Measurements from ENCODE around the gene BMP4. TPM values are rescaled to one million over a fixed set of nuclear protein-coding genes. Genes with fewer than 3 reads are reported as not detected.

The BMP4 gene
- total RNA-seq, 2 donors from 2014 or later: 11.7 to 14.5 TPM

- Histone ChIP-seq H3K4me3 (peak overlapping the region; percentile 50), H3K27me3 (no peaks in the 10 kb centered on the region), H3K36me3 (no peaks in the 10 kb centered on the region), H3K9ac (ENCODE audit: low read depth in 2 of 2, low read length in 2 of 2) (peak overlapping the region; percentile 54 to 82), H3K9me3 (no peaks in the 10 kb centered on the region), H3K4me1 (peaks cover 4% of the 10 kb centered on the region), H3K27ac (peak overlapping the region; percentile 81)
- intact Hi-C loops (cut with DNase I): no loop called here
- no peak for TF ChIP-seq CTCF (IDR thresholded peaks at IDR 0.05)
- no peak for DNase-seq
Measured at GRCh38 chr14:53955229-53955556, 1.4 kb downstream of the BMP4 start.

- Histone ChIP-seq H3K4me1 (peaks cover 4% of the 10 kb centered on the region), H3K36me3 (no peaks in the 10 kb centered on the region), H3K4me3 (peak overlapping the region; percentile 50), H3K27ac (peak overlapping the region; percentile 81), H3K9ac (ENCODE audit: low read depth in 2 of 2, low read length in 2 of 2) (peak overlapping the region; percentile 54 to 82), H3K9me3 (no peaks in the 10 kb centered on the region), H3K27me3 (no peaks in the 10 kb centered on the region)
- intact Hi-C loops (cut with DNase I): no loop called here
- peak; percentile 34 for DNase-seq
- TF ChIP-seq CTCF (IDR thresholded peaks at IDR 0.05): no peak
Measured at GRCh38 chr14:53954551-53955228, 1.9 kb downstream of the BMP4 start.

- no peak for TF ChIP-seq CTCF (IDR thresholded peaks at IDR 0.05)
- Histone ChIP-seq H3K9ac (ENCODE audit: low read depth in 2 of 2, low read length in 2 of 2) (peak overlapping the region; percentile 54 to 82), H3K27me3 (no peaks in the 10 kb centered on the region), H3K27ac (peak overlapping the region; percentile 81), H3K4me1 (peaks cover 4% of the 10 kb centered on the region), H3K9me3 (no peaks in the 10 kb centered on the region), H3K4me3 (peak overlapping the region; percentile 50), H3K36me3 (no peaks in the 10 kb centered on the region)
- intact Hi-C loops (cut with DNase I): no loop called here
- DNase-seq: peak; percentile 40
Measured at GRCh38 chr14:53953828-53954550, 2.6 kb downstream of the BMP4 start.

GRCh38 chr14:53953002-53953827 is 3.4 kb downstream of the BMP4 start:
- H3K9me3 ChIP-seq: no peaks in the 10 kb centered on the region
- H3K36me3 ChIP-seq: no peaks in the 10 kb centered on the region
- intact Hi-C loops (cut with DNase I): no loop called here
- H3K27me3 ChIP-seq: no peaks in the 10 kb centered on the region
- TF ChIP-seq CTCF (IDR thresholded peaks at IDR 0.05): no peak
- peak overlapping the region; percentile 54 to 82 for H3K9ac ChIP-seq (ENCODE audit: low read depth in 2 of 2, low read length in 2 of 2)
- peak; percentile 88 for DNase-seq
- peak overlapping the region; percentile 81 for H3K27ac ChIP-seq
- peak overlapping the region; percentile 50 for H3K4me3 ChIP-seq
- H3K4me1 ChIP-seq: peaks cover 4% of the 10 kb centered on the region

GRCh38 chr14:53952533-53952932 is 4.1 kb downstream of the BMP4 start:
- H3K9me3 ChIP-seq: no peaks in the 10 kb centered on the region
- no peaks in the 10 kb centered on the region for H3K27me3 ChIP-seq
- no peaks in the 10 kb centered on the region for H3K36me3 ChIP-seq
- peak; percentile 21 for DNase-seq
- H3K4me3 ChIP-seq: peak overlapping the region; percentile 50
- intact Hi-C loops (cut with DNase I): no loop called here
- no peak for TF ChIP-seq CTCF (IDR thresholded peaks at IDR 0.05)
- H3K27ac ChIP-seq: peak overlapping the region; percentile 81
- H3K9ac ChIP-seq (ENCODE audit: low read depth in 2 of 2, low read length in 2 of 2): peak overlapping the region; percentile 19 to 70
- peaks cover 4% of the 10 kb centered on the region for H3K4me1 ChIP-seq

Data from colonic mucosa (tissue), 4 donors.